Measurements from ENCODE around the gene RPP25L. TPM values are rescaled to one million over a fixed set of nuclear protein-coding genes. Genes with fewer than 3 reads are reported as not detected.

The RPP25L gene
- total RNA-seq, 1 donor, result 19.2 TPM

DNA sequence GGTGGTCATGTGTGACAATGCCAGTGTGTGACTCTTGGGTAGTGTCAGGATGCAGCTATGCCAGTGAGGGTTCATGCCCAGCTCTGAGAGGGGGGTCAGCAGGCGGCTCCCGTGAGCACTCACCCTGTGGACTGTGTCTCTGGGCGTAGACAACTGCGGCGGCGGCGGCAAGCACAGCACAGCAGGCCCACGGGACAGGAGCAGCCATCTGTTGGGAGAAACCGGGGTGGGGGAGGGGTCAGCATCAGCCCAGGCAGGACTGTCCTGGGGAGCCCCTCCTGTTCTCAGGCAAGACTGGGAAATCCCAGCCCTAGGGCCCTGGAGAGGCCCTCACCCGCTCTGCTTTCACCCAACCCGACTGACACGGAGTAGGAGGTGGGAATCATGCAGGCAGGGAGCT, 43.1 kb downstream of the RPP25L start:
- Histone ChIP-seq H3K27ac (ENCODE audit: low read depth, low read length) (no peak overlapping the region), H2AFZ (ENCODE audit: low read length) (no peak overlapping the region), H3K79me2 (ENCODE audit: insufficient read depth, low read length) (no peaks in the 10 kb centered on the region), H3K9me3 (ENCODE audit: low read depth, low read length) (no peaks in the 10 kb centered on the region), H3K4me1 (ENCODE audit: insufficient read depth, low read length) (no peaks in the 10 kb centered on the region), H3K4me3 (ENCODE audit: insufficient read depth, low read length) (no peak overlapping the region), H3K27me3 (ENCODE audit: insufficient read depth, low read length) (peaks cover 11% of the 10 kb centered on the region), H4K20me1 (ENCODE audit: insufficient read depth, low read length) (no peaks in the 10 kb centered on the region), H3K36me3 (ENCODE audit: insufficient read depth, low read length) (no peaks in the 10 kb centered on the region), H3K4me2 (ENCODE audit: insufficient read depth, low read length) (no peak overlapping the region)
- no peak for DNase-seq (ENCODE audit: insufficient read length, low spot score, missing footprints)
- TF ChIP-seq, protein P1, sequence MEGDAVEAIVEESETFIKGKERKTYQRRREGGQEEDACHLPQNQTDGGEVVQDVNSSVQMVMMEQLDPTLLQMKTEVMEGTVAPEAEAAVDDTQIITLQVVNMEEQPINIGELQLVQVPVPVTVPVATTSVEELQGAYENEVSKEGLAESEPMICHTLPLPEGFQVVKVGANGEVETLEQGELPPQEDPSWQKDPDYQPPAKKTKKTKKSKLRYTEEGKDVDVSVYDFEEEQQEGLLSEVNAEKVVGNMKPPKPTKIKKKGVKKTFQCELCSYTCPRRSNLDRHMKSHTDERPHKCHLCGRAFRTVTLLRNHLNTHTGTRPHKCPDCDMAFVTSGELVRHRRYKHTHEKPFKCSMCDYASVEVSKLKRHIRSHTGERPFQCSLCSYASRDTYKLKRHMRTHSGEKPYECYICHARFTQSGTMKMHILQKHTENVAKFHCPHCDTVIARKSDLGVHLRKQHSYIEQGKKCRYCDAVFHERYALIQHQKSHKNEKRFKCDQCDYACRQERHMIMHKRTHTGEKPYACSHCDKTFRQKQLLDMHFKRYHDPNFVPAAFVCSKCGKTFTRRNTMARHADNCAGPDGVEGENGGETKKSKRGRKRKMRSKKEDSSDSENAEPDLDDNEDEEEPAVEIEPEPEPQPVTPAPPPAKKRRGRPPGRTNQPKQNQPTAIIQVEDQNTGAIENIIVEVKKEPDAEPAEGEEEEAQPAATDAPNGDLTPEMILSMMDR (IDR thresholded peaks at IDR 0.05; ENCODE audit: extremely low read depth, low read depth, low read length), result no peak

DNA sequence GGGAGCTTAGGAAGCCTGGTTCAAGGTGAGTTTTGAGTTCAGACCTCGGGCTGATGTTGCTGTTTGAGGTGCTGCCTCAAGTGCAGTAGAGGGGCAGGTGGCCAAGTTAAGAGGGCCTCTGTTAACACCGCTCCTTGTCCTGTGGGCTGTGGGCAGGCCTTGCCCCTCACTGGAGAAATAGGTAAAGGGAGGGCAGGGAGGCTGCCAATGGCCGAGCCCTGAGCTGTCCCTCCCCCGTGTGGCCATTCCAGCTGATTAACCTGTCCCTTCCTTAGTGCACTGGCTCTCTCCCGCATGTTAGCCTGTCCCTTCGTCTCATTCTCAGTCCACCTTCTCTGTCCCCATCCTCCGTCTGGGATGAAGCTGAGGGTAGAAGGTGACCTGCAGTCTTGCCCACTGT, 43.8 kb downstream of the RPP25L start:
- H3K4me2 ChIP-seq (ENCODE audit: insufficient read depth, low read length), result no peak overlapping the region
- no peak overlapping the region for H3K4me3 ChIP-seq (ENCODE audit: insufficient read depth, low read length)
- no peaks in the 10 kb centered on the region for H3K79me2 ChIP-seq (ENCODE audit: insufficient read depth, low read length)
- no peaks in the 10 kb centered on the region for H3K4me1 ChIP-seq (ENCODE audit: insufficient read depth, low read length)
- H4K20me1 ChIP-seq (ENCODE audit: insufficient read depth, low read length), result no peaks in the 10 kb centered on the region
- H2AFZ ChIP-seq (ENCODE audit: low read length), result no peak overlapping the region
- no peak for DNase-seq (ENCODE audit: insufficient read length, low spot score, missing footprints)
- H3K27ac ChIP-seq (ENCODE audit: low read depth, low read length), result no peak overlapping the region
- H3K9me3 ChIP-seq (ENCODE audit: low read depth, low read length), result no peaks in the 10 kb centered on the region
- H3K27me3 ChIP-seq (ENCODE audit: insufficient read depth, low read length), result peaks cover 11% of the 10 kb centered on the region
- TF ChIP-seq, protein P1 (IDR thresholded peaks at IDR 0.05; ENCODE audit: extremely low read depth, low read depth, low read length), result no peak
- no peaks in the 10 kb centered on the region for H3K36me3 ChIP-seq (ENCODE audit: insufficient read depth, low read length)

DNA sequence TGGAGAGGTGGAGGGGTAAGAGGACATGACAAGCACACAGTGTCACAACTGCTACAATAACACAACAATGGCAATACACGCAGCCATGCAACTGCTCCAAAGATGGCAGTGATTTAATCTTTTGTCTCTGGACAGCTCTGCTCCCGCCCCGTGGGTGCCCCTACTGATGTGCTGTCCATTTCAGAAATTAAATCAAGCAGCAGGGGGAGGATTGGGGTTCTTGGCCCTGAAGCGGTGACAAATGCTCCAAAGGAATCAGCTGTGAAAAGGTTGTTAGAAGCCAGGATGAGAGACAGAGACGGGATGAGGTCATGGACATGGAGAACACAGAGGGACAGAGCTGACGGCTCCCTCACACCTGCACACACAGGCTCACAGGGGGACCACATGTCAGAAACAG, 44.9 kb downstream of the RPP25L start:
- TF ChIP-seq, protein P1 (IDR thresholded peaks at IDR 0.05; ENCODE audit: extremely low read depth, low read depth, low read length), result no peak
- Histone ChIP-seq H3K27me3 (ENCODE audit: insufficient read depth, low read length) (peaks cover 11% of the 10 kb centered on the region), H4K20me1 (ENCODE audit: insufficient read depth, low read length) (no peaks in the 10 kb centered on the region), H3K4me3 (ENCODE audit: insufficient read depth, low read length) (no peak overlapping the region), H3K4me1 (ENCODE audit: insufficient read depth, low read length) (no peaks in the 10 kb centered on the region), H2AFZ (ENCODE audit: low read length) (no peak overlapping the region), H3K4me2 (ENCODE audit: insufficient read depth, low read length) (no peak overlapping the region), H3K36me3 (ENCODE audit: insufficient read depth, low read length) (no peaks in the 10 kb centered on the region), H3K79me2 (ENCODE audit: insufficient read depth, low read length) (no peaks in the 10 kb centered on the region), H3K9me3 (ENCODE audit: low read depth, low read length) (no peaks in the 10 kb centered on the region), H3K27ac (ENCODE audit: low read depth, low read length) (no peak overlapping the region)
- DNase-seq (ENCODE audit: insufficient read length, low spot score, missing footprints), result no peak

DNA sequence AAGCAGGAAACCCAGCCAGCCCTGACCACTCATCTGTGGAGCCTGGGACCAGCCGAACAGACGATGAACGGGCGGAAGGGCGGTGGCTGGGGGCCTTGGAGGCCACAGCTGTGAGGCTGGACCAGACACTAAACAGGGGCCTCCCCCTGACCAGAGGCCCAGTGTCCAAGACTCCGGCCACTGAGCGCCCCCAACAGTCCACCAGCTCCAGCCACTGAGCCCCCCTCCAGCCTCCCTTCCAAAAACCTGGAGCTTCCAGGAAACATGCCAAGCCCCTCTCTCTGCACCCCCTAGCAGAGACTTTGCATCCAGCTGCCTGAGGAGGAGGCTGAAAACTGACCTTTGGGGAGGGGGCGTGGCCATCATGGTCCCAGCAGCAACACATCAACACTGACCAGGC, 45.6 kb downstream of the RPP25L start:
- H3K36me3 ChIP-seq (ENCODE audit: insufficient read depth, low read length), result no peaks in the 10 kb centered on the region
- no peaks in the 10 kb centered on the region for H3K4me1 ChIP-seq (ENCODE audit: insufficient read depth, low read length)
- no peaks in the 10 kb centered on the region for H3K9me3 ChIP-seq (ENCODE audit: low read depth, low read length)
- H2AFZ ChIP-seq (ENCODE audit: low read length), result no peak overlapping the region
- H3K79me2 ChIP-seq (ENCODE audit: insufficient read depth, low read length), result no peaks in the 10 kb centered on the region
- H3K4me2 ChIP-seq (ENCODE audit: insufficient read depth, low read length), result no peak overlapping the region
- no peak for DNase-seq (ENCODE audit: insufficient read length, low spot score, missing footprints)
- H3K27ac ChIP-seq (ENCODE audit: low read depth, low read length), result no peak overlapping the region
- H3K27me3 ChIP-seq (ENCODE audit: insufficient read depth, low read length), result peaks cover 11% of the 10 kb centered on the region
- TF ChIP-seq, protein P1 (IDR thresholded peaks at IDR 0.05; ENCODE audit: extremely low read depth, low read depth, low read length), result no peak
- no peak overlapping the region for H3K4me3 ChIP-seq (ENCODE audit: insufficient read depth, low read length)
- no peaks in the 10 kb centered on the region for H4K20me1 ChIP-seq (ENCODE audit: insufficient read depth, low read length)
